Fibroblast of lung (primary cell): ENCODE results near the gene LMF2. TPM values are rescaled to one million over a fixed set of nuclear protein-coding genes. Genes with fewer than 3 reads are reported as not detected.
A peak's percentile ranks its signal among the peaks of the same experiment; 100 is the strongest.

Experiments
- DNase-seq, 2 donors: peaks; one replicate each; pipeline versions ENCODE4 v3.0.0 to v3.0.0-alpha.2; 2010; ENCODE audit warnings: low read depth in 2 of 2
- H2AFZ ChIP-seq: 2 replicates; pipeline ENCODE4 v1.5.1; 2012; ENCODE audit warnings: low read length, control low read depth, inconsistent platforms
- H3K27ac ChIP-seq: 2 replicates; pipeline ENCODE4 v1.5.1; 2011; ENCODE audit warnings: low read length, control low read depth; ENCODE audit not compliant: insufficient read depth
- H3K27me3 ChIP-seq: 2 replicates; pipeline ENCODE4 v1.5.1; 2011; ENCODE audit warnings: mild to moderate bottlenecking, low read length; ENCODE audit not compliant: control insufficient read depth, insufficient read depth
- H3K36me3 ChIP-seq: 2 replicates; pipeline ENCODE4 v1.5.1; 2011; ENCODE audit warnings: low read length; ENCODE audit not compliant: control insufficient read depth, insufficient read depth
- H3K4me1 ChIP-seq: 2 replicates; pipeline ENCODE4 v1.5.1; 2011; ENCODE audit warnings: low read length; ENCODE audit not compliant: control insufficient read depth, insufficient read depth; ENCODE audit errors: extremely low read depth
- H3K4me2 ChIP-seq: 2 replicates; pipeline ENCODE4 v1.5.1; 2011; ENCODE audit warnings: low read length, control low read depth; ENCODE audit not compliant: insufficient read depth; ENCODE audit errors: extremely low read depth
- H3K4me3 ChIP-seq, 4 experiments: fragments of 200-600 bp in 1 of 4; sonication (generic) in 1 of 4; replicated peaks in 1 of 4; 2 replicates each; pipeline ENCODE4 v1.5.1; 2011 to 2016; ENCODE audit warnings: low read length in 4 of 4, low read depth in 3 of 4, mild to moderate bottlenecking in 3 of 4, control low read depth in 2 of 4, inconsistent platforms in 1 of 4, mixed read lengths in 1 of 4; ENCODE audit not compliant: insufficient read depth in 1 of 4; ENCODE audit errors: control extremely low read depth in 1 of 4
- H3K79me2 ChIP-seq: 2 replicates; pipeline ENCODE4 v1.5.1; 2012; ENCODE audit warnings: mild to moderate bottlenecking, low read length, inconsistent platforms; ENCODE audit not compliant: control insufficient read depth, insufficient read depth
- H3K9ac ChIP-seq: 2 replicates; pipeline ENCODE4 v1.5.1; 2011; ENCODE audit warnings: mild to moderate bottlenecking, low read length, control low read depth; ENCODE audit not compliant: insufficient read depth
- H3K9me3 ChIP-seq: 2 replicates; pipeline ENCODE4 v1.5.1; 2012; ENCODE audit warnings: low read depth, low read length; ENCODE audit not compliant: control insufficient read depth, insufficient read depth
- H4K20me1 ChIP-seq: 2 replicates; pipeline ENCODE4 v1.5.1; 2011; ENCODE audit warnings: low read length; ENCODE audit not compliant: control insufficient read depth, insufficient read depth; ENCODE audit errors: extremely low read depth
- CTCF ChIP-seq, 2 donors: IDR thresholded peaks in 1 of 2; conservative IDR thresholded peaks in 1 of 2; 1 replicate in 1 of 2; 2 replicates in 1 of 2; pipeline ENCODE4 v1.5.1; 2011 to 2012; ENCODE audit warnings: low read length in 2 of 2, control low read depth in 1 of 2, inconsistent platforms in 1 of 2, low read depth in 1 of 2, mild to moderate bottlenecking in 1 of 2
- EZH2 ChIP-seq: IDR thresholded peaks from 2 replicates; pipeline ENCODE4 v1.5.1; 2012; ENCODE audit warnings: low read length, control low read depth, mild to moderate bottlenecking; ENCODE audit errors: missing control alignments
- polyA minus RNA-seq: library from RNA; depleted of rRNA, polyadenylated mRNA; stranded (reverse); fragments of >200 nt; gene quantifications from 2 replicates; pipeline ENCODE4 v1.2.3, GENCODE V29; 2011; ENCODE audit warnings: low replicate concordance
- polyA plus RNA-seq, 2 donors: library from polyadenylated mRNA; depleted of rRNA in 1 of 2; stranded (reverse) in 1 of 2; unstranded in 1 of 2; fragments of >200 nt; gene quantifications; 2 replicates each; pipeline ENCODE4 v1.2.1, GENCODE V29; 2011 to 2012; ENCODE audit warnings: missing spikeins in 1 of 2
- total RNA-seq: library from RNA; depleted of rRNA; stranded (reverse); fragments of >200 nt; gene quantifications from 2 replicates; pipeline ENCODE4 v1.2.1, GENCODE V29; 2014

Gene LMF2
- total RNA-seq: 25.9 and 37.8 TPM in 2 replicates
- polyA plus RNA-seq: 25.2 and 25.8 TPM in 2 replicates
- polyA plus RNA-seq (2012): 55.5 and 73.7 TPM in 2 replicates
- 55.5 and 70.9 TPM in 2 replicates for polyA minus RNA-seq

DNA sequence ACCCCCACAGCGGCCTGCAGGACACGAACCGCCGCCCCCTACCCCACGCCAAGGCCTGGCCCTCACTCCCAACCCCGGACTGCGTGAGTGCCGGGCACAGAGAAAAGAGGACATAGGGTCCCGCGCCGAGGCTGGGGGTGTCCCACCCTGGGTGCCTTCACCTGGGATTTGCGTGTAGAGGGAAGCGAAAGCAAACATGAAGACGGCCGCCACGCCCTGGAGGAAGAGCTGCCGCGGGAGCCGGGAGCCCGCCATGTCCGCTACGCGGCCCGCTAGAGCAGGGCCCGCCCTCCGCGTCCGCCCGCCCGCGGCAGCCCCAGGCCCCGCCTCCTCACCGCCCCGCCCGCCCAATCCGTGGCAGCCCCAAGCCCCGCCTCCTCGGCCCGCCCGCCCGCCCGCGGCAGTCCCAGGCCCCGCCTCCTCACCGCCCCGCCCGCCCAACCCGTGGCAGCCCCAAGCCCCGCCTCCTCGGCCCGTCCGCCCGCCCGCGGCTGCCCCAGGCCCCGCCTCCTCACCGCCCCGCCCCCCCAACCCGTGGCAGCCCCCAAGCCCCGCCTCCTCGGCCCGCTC lies at the start of gene LMF2:
Gene LMF2 (minus strand): TSS at position 282 of the 570 bp plus-strand sequence. CDS start 27 bp downstream, at position 255.
- DNase-seq: no peak
- Histone ChIP-seq H3K79me2 (peaks cover 44% of the 10 kb centered on the region), H3K27me3 (no peaks in the 10 kb centered on the region), H3K9me3 (no peaks in the 10 kb centered on the region), H2AFZ (peak within 1 kb of the TSS; percentile 89), H3K4me3 (peak within 1 kb of the TSS; percentile 91 to 97 (median 94)), H4K20me1 (no peaks in the 10 kb centered on the region), H3K27ac (peak within 1 kb of the TSS; percentile 90), H3K4me1 (peaks cover 3% of the 10 kb centered on the region), H3K4me2 (peak within 1 kb of the TSS; percentile 99), H3K36me3 (peaks cover 16% of the 10 kb centered on the region), H3K9ac (peak within 1 kb of the TSS; percentile 90)
- TF ChIP-seq CTCF (conservative IDR thresholded peaks at IDR 0.05 in 1 of 2, IDR thresholded peaks at IDR 0.05 in 1 of 2; ENCODE audit: low read depth in 1 of 2, low read length in 2 of 2): no peak
- no peak for TF ChIP-seq EZH2

GRCh38 chr22:50556703-50557102 lies 49.2 kb upstream of the LMF2 start:
- H3K4me2 ChIP-seq: no peak overlapping the region
- no peaks in the 10 kb centered on the region for H3K36me3 ChIP-seq
- H3K9me3 ChIP-seq: no peaks in the 10 kb centered on the region
- DNase-seq: no peak
- no peaks in the 10 kb centered on the region for H3K4me1 ChIP-seq
- no peaks in the 10 kb centered on the region for H4K20me1 ChIP-seq
- no peak overlapping the region for H3K9ac ChIP-seq
- no peak overlapping the region for H2AFZ ChIP-seq
- H3K27me3 ChIP-seq: peaks cover 11% of the 10 kb centered on the region
- no peak overlapping the region for H3K27ac ChIP-seq
- no peaks in the 10 kb centered on the region for H3K79me2 ChIP-seq
- TF ChIP-seq EZH2 (no peak), CTCF (conservative IDR thresholded peaks at IDR 0.05 in 1 of 2, IDR thresholded peaks at IDR 0.05 in 1 of 2; ENCODE audit: low read depth in 1 of 2, low read length in 2 of 2) (no peak)
- no peak overlapping the region for H3K4me3 ChIP-seq

- TF ChIP-seq CTCF (conservative IDR thresholded peaks at IDR 0.05 in 1 of 2, IDR thresholded peaks at IDR 0.05 in 1 of 2; ENCODE audit: low read depth in 1 of 2, low read length in 2 of 2): no peak
- TF ChIP-seq EZH2: no peak
- H3K4me3 ChIP-seq: no peak overlapping the region
- no peaks in the 10 kb centered on the region for H3K4me1 ChIP-seq
- H3K36me3 ChIP-seq: no peaks in the 10 kb centered on the region
- H3K4me2 ChIP-seq: no peak overlapping the region
- H3K79me2 ChIP-seq: no peaks in the 10 kb centered on the region
- H2AFZ ChIP-seq: no peak overlapping the region
- H3K9me3 ChIP-seq: no peaks in the 10 kb centered on the region
- DNase-seq: no peak
- no peak overlapping the region for H3K27ac ChIP-seq
- no peaks in the 10 kb centered on the region for H4K20me1 ChIP-seq
- H3K9ac ChIP-seq: no peak overlapping the region
- H3K27me3 ChIP-seq: peaks cover 12% of the 10 kb centered on the region
These were observed 45.8 kb upstream of the LMF2 start for GRCh38 chr22:50553310-50553709.
